Type B pancreatic cell (in vitro differentiated cells): ENCODE results near the gene SDF4. TPM values are rescaled to one million over a fixed set of nuclear protein-coding genes. Genes with fewer than 3 reads are reported as not detected.

Source experiments
- DNase-seq: peaks from one replicate; pipeline ENCODE4 v3.0.0; 2021; ENCODE audit warnings: mixed read lengths; ENCODE audit not compliant: unreplicated experiment; ENCODE audit errors: extremely low spot score
- H3K27ac Mint-ChIP-seq: 2 replicates; pipeline ENCODE4 v1.8.0; 2021; ENCODE audit warnings: mild to moderate bottlenecking, mixed read lengths
- H3K27me3 Mint-ChIP-seq: 2 replicates; pipeline ENCODE4 v1.8.0; 2021; ENCODE audit warnings: mixed read lengths
- H3K36me3 Mint-ChIP-seq: 2 replicates; pipeline ENCODE4 v1.8.0; 2021; ENCODE audit warnings: mixed read lengths
- H3K4me1 Mint-ChIP-seq: one replicate; pipeline ENCODE4 v1.8.0; 2021; ENCODE audit warnings: mixed read lengths; ENCODE audit not compliant: unreplicated experiment
- H3K4me3 Mint-ChIP-seq: 2 replicates; pipeline ENCODE4 v1.8.0; 2021; ENCODE audit warnings: mild to moderate bottlenecking, mixed read lengths
- H3K9me3 Mint-ChIP-seq: 2 replicates; pipeline ENCODE4 v1.8.0; 2021; ENCODE audit warnings: mixed read lengths
- CTCF ChIP-seq: fragments of 200-600 bp; sonication (generic); conservative IDR thresholded peaks from 2 replicates; pipeline ENCODE4 v1.5.0; 2021; ENCODE audit warnings: antibody characterized with exemption, mild to moderate bottlenecking
- total RNA-seq: library from RNA; stranded (reverse); gene quantifications from 2 replicates; pipeline ENCODE4 v1.2.1, GENCODE V29; 2021; ENCODE audit warnings: low replicate concordance

The SDF4 gene
- total RNA-seq, 1 donor from 2014 or later, result 116 TPM

GRCh38 chr1:1274931-1275431 lies 43.2 kb upstream of the SDF4 start:
- Mint-ChIP-seq H3K4me1 (peaks cover 22% of the 10 kb centered on the region), H3K9me3 (no peaks in the 10 kb centered on the region), H3K36me3 (peaks cover 2% of the 10 kb centered on the region), H3K27ac (peak overlapping the region; percentile 64), H3K27me3 (no peaks in the 10 kb centered on the region), H3K4me3 (peak overlapping the region; percentile 80)
- no peak for TF ChIP-seq CTCF
- no peak for DNase-seq

- peak overlapping the region; percentile 64 for H3K27ac Mint-ChIP-seq
- H3K9me3 Mint-ChIP-seq, result no peaks in the 10 kb centered on the region
- H3K27me3 Mint-ChIP-seq, result no peaks in the 10 kb centered on the region
- TF ChIP-seq CTCF, result no peak
- peaks cover 26% of the 10 kb centered on the region for H3K4me1 Mint-ChIP-seq
- DNase-seq, result no peak
- H3K4me3 Mint-ChIP-seq, result peak overlapping the region; percentile 80
- peaks cover 5% of the 10 kb centered on the region for H3K36me3 Mint-ChIP-seq
These were observed 42.6 kb upstream of the SDF4 start for GRCh38 chr1:1274299-1274930.

GRCh38 chr1:1273512-1274298 lies 41.9 kb upstream of the SDF4 start, which contains the start of gene UBE2J2:
UBE2J2 (minus strand) TSS chr1:1273854; CDS start chr1:1267992, 5,862 bp downstream.
- peak within 1 kb of the TSS; percentile 90 for H3K4me3 Mint-ChIP-seq
- H3K27ac Mint-ChIP-seq, result peak within 1 kb of the TSS; percentile 84
- H3K4me1 Mint-ChIP-seq, result peaks cover 26% of the 10 kb centered on the region
- DNase-seq, result peak; percentile 93
- no peaks in the 10 kb centered on the region for H3K27me3 Mint-ChIP-seq
- no peak for TF ChIP-seq CTCF
- peaks cover 5% of the 10 kb centered on the region for H3K36me3 Mint-ChIP-seq
- H3K9me3 Mint-ChIP-seq, result no peaks in the 10 kb centered on the region

GRCh38 chr1:1273209-1273511 lies 41.4 kb upstream of the SDF4 start:
- H3K9me3 Mint-ChIP-seq, result no peaks in the 10 kb centered on the region
- peak overlapping the region; percentile 84 for H3K27ac Mint-ChIP-seq
- no peak for TF ChIP-seq CTCF
- DNase-seq, result no peak
- no peaks in the 10 kb centered on the region for H3K27me3 Mint-ChIP-seq
- peaks cover 5% of the 10 kb centered on the region for H3K36me3 Mint-ChIP-seq
- H3K4me3 Mint-ChIP-seq, result peak overlapping the region; percentile 90
- peaks cover 26% of the 10 kb centered on the region for H3K4me1 Mint-ChIP-seq

- no peak for DNase-seq
- Mint-ChIP-seq H3K36me3 (peaks cover 5% of the 10 kb centered on the region), H3K27ac (peak overlapping the region; percentile 84), H3K9me3 (no peaks in the 10 kb centered on the region), H3K4me3 (peak overlapping the region; percentile 90), H3K27me3 (no peaks in the 10 kb centered on the region), H3K4me1 (peaks cover 26% of the 10 kb centered on the region)
- TF ChIP-seq CTCF, result no peak
These were observed 40.8 kb upstream of the SDF4 start for GRCh38 chr1:1272341-1273208.
